NCI-H748 (cell line): ENCODE data around the gene FOXE1.
A peak's percentile ranks its signal among the peaks of the same experiment; 100 is the strongest.

ENCODE experiments used
- DNase-seq: peaks from one replicate; lab custom pipeline; 2025; ENCODE audit not compliant: unreplicated experiment; lab: John Stamatoyannopoulos, UW

Gene FOXE1

GRCh38 chr9:97848215-97848479 is 4.9 kb upstream of the FOXE1 start:
- peak; percentile 23 for DNase-seq

GRCh38 chr9:97848480-97849237 is 4.4 kb upstream of the FOXE1 start:
- DNase-seq = no peak

- no peak for DNase-seq
Measured at GRCh38 chr9:97849980-97850379, 3.0 kb upstream of the FOXE1 start.

- DNase-seq = no peak
Measured at GRCh38 chr9:97850746-97851445, 2.1 kb upstream of the FOXE1 start.

GRCh38 chr9:97851446-97851883 is 1.6 kb upstream of the FOXE1 start:
- DNase-seq = no peak

GRCh38 chr9:97852001-97852398 is 1.0 kb upstream of the FOXE1 start:
- DNase-seq = no peak

GRCh38 chr9:97852399-97853055 is 499 bp upstream of the FOXE1 start:
- DNase-seq = no peak

GRCh38 chr9:97853844-97854695 is 1.0 kb downstream of the FOXE1 start:
- peak; percentile 88 for DNase-seq

- no peak for DNase-seq
Measured at GRCh38 chr9:97854696-97855485, 1.9 kb downstream of the FOXE1 start.

- DNase-seq = no peak
Measured at GRCh38 chr9:97855486-97855875, 2.5 kb downstream of the FOXE1 start.

- no peak for DNase-seq
Measured at GRCh38 chr9:97855899-97856298, 2.9 kb downstream of the FOXE1 start.

- no peak for DNase-seq
Measured at GRCh38 chr9:97856857-97857605, 4.0 kb downstream of the FOXE1 start.

GRCh38 chr9:97857606-97858392 is 4.8 kb downstream of the FOXE1 start:
- DNase-seq = no peak

GRCh38 chr9:97858393-97858713 is 5.3 kb downstream of the FOXE1 start:
- no peak for DNase-seq

- DNase-seq = no peak
Measured at GRCh38 chr9:97858826-97859225, 5.8 kb downstream of the FOXE1 start.

- no peak for DNase-seq
Measured at GRCh38 chr9:97859346-97859745, 6.3 kb downstream of the FOXE1 start.

GRCh38 chr9:97860451-97861147 is 7.6 kb downstream of the FOXE1 start:
- DNase-seq = no peak

- no peak for DNase-seq
Measured at GRCh38 chr9:97861148-97861475, 8.1 kb downstream of the FOXE1 start.

- DNase-seq = no peak
Measured at GRCh38 chr9:97863314-97863713, 10.3 kb downstream of the FOXE1 start.
